GM21723 (cell line): ENCODE results near the gene CPOX.
"Not testable (repeated sequence)": the region's sequence is repeated elsewhere in the genome, so short reads cannot be mapped to it uniquely, and the experiment has no call there.

Source experiments
- ATAC-seq: cut with Tn5 transposase; IDR thresholded peaks from one replicate; pipeline ENCODE4 v1.9.1; 2021; ENCODE audit warnings: mild to moderate bottlenecking, moderate library complexity; ENCODE audit not compliant: unreplicated experiment

CPOX gene

DNA sequence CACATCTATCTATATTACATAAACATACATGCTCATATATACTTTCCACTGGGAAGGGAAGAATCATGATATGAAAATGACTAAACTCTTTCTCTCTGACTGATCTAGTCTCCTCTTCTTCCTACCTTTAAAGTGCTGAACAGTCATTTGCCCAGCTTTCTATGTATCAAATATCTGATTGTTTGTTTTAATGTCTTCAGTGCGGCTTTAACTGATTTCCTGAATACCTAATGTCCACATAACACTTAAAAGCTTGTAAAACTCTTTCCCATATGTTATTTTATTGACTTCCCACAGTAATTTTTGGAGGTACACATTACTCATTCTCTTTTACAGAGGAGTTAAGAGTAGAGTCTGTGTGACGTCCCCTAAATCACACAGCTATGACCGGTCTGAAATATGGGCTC lies 28.2 kb downstream of the CPOX start:
- no peak for ATAC-seq

DNA sequence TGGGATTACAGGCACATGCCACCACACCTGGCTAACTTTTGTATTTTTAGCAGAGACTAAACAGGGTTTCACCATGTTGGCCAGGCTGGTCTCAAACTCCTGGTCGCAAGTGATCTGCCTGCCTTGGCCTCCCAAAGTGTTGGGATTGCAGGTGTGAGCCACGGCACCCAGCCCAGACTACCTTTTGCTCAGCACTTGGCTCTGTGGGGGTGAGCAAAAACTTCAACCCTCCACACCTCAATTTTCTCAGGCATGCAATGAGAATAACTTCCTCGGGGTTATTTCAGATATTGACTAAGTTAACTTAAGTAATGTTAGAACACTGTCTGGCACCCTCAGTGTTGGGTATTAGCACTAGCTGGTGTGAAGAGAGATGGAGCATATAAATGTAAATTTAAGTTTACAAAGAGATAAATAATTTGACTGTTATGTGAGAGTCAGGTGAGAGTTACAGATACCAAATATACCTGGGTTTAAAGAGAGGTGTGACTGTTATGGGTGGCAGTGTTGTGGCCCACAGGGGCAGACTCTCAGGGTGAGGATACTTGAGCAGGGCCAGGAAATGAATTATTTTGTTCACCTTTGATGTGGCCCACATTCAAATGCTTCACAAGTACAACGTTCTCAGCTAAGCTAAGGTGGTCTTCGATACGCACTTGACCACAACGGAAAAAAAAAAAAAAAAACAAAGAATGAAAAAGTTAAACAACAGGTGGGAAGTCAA lies 29.0 kb downstream of the CPOX start:
- peak; percentile 13 for ATAC-seq

GRCh38 chr3:98563661-98564281 lies 29.6 kb downstream of the CPOX start:
- peak; percentile 62 for ATAC-seq

- ATAC-seq = no peak
These were observed 31.5 kb downstream of the CPOX start for GRCh38 chr3:98561727-98562521.

- no peak for ATAC-seq
These were observed 32.5 kb downstream of the CPOX start for GRCh38 chr3:98560911-98561310.

GRCh38 chr3:98559769-98560168 lies 33.6 kb downstream of the CPOX start:
- not testable (repeated sequence) for ATAC-seq

GRCh38 chr3:98558100-98558827 lies 35.1 kb downstream of the CPOX start:
- ATAC-seq = no peak

DNA sequence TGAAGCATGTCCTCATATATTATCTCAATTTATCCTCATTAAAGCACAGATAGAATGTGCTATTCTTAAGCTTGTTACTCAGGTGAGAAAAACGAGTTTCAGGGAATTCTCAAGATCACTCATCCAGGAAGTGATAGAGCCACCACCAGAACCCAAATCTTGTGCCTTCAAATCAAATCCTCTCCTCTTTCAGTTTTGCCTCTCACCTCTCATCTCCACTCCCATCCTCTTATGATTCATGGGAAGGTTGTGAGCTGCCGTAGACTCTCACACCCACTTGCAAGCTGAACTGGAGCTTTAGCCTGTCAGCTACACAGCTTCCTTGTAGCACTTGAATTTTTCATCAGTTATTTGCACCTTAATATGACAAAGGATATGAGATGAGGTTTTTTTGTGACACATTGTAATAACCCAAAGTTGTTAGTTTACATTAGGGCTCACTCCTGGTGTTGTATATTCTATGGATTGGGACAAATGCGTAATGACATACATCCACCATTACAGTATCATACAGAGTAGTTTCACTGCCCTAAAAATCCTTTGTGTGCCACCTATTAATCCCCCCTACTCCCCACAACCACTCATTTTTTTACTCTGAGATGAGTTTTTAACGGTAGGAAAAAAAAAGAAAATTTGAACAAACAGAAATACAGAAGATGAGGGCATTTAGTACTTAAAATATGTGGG lies 35.9 kb downstream of the CPOX start:
- ATAC-seq = peak; percentile 19

DNA sequence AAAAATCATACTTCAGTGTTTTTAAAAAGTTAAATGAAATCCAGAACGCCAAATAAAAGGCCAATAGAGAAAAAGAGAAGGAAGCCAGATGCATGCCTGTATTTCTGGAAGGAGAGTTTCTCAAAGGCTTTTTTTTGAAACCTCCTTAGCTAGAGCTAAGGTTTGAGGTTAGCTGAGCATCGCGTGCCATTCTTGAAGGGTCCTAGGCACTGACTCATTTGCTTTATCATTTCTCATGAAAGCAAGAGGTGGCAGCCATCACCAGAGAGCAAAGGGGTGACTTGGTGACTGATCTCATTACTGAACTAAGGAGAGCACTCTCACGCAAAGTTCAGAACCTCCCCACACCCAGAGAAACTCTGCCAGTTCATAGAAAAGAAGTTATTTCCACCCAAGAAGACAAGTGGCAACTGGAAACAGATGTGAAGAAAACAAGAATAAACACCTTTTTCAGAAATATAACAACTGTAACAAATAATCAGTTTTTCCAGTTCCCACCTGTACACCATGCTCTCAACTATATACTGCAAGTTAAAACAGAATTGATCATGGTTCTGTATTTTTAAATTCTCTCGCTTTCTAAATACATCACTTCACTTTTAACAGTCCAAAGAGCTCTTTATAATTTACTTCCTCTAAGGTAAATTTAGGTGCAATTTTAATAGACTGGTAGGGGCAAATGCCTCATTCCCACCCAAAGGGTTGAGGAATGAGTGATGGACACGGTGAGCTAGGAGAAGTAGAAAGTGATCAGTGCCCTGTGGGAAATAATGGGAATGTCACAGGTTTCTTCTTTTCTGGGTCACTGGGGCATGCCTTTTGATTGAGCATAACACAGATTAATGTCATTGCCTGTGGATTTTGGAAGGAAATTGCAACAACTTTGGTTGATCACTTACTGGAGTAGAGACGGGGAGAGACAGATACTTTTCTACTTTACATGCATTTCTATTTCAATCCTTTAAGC lies 37.0 kb downstream of the CPOX start:
- peak; percentile 76 for ATAC-seq

DNA sequence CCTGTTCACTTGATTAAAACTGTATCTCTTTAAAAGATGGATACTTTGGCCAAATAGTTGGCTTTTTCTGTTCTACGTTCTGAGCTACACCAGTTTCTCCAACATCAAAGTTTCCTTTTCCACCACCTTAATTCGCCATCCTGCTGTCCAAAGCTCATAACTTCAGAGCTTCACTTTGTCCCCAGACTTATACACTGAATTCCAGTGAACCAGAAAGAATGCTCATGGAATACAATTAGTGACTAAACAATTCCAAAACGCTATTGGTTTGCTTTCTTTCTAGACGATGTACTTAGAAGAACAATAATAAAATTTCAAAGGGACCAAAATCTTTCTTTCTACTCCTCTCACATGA lies 38.4 kb downstream of the CPOX start:
- ATAC-seq = no peak

DNA sequence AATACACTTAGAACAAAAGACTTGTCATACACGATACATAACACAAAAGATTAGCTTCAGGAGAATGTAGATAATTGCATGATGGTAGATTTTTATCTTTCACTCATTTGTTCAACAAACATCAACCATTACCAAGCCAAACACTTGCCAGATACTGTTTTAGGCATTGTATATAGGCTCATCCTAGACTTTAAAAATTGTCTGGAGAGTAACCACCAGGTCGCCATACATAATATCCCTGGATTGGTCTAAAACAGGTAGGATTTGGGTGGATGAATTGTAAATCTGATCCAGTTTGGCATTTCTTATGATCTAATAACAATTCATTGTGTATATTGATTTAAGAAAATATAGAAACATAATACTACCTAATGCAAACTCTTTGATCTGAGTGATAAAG lies 38.8 kb downstream of the CPOX start:
- ATAC-seq = no peak

DNA sequence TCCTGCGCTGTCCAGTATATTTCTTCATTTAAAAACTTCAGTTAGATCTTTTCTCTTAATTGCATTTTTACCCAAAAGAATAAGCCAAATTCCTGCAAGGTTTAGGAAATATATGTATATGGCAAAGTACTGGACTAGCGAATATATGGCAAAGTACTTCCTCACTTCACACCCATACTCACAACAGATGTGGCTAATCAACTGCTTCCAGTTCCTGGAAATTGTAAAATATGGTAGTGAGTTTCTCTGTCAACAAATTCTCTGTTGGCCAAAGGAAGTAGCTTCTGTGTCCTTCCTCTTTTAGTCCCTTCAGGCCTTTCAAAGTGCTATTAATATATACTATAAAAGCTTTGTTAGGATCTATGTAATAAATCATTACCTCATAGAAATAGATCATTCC lies 39.7 kb downstream of the CPOX start:
- no peak for ATAC-seq

- no peak for ATAC-seq
These were observed 40.3 kb downstream of the CPOX start for GRCh38 chr3:98553021-98553563.

GRCh38 chr3:98552232-98553020 lies 41.0 kb downstream of the CPOX start:
- no peak for ATAC-seq

- ATAC-seq = no peak
These were observed 41.7 kb downstream of the CPOX start for GRCh38 chr3:98551754-98552153.

DNA sequence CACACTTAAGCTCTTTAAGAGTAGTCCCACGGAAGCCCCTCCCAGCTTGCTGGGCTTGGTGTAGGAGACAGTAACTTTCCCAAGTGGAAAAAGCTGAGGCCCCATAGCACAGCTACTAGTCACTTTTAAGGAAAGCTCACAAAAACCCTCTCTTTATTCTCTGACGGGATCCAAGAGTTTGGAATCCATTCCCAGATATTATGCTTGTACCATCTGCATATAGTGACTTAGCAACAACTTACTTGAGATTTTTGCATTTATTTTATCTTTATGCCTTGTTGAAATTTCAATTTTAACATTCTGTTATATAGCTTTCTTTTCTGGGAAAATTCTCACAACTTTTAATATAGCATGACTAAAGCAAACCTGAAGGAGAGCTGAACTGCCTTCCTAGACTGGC lies 42.2 kb downstream of the CPOX start:
- no peak for ATAC-seq

DNA sequence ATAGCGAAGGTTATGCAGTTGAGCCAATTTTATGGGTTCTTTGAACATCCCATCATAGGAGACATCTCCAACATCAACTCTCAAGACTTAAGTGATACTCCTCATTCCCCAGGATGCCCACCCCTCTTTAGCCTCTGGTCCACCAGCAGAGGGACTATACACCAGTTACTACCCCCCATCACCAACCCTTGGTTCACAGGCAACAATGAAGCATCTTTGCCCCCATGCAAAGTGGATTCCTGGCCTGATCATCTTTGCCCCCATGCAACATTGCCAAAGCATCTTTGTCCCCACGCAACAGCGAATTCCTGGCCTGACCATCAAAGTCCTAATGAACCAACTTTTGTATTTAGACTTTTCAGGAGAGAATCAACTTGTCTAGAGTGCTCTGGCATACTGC lies 42.6 kb downstream of the CPOX start:
- ATAC-seq = no peak

DNA sequence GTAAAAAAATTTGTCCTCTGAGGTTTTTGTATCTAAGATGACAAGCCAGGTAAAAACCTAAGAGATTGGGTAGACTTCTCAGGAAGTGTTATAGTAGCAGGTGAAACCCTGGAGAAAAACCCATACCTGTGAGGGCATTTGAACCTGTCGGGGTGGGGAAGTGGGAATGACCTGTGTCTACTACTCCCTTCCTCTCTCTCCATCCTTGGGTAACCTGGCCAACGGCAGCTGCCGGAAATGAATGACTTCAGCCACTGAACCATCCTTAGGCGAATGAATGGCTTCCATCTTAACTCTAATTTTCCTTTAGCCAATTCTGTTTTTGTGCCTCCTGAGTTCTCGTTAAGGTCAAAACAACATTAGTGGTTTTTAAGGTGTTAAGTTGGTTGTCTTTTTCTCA lies 44.9 kb downstream of the CPOX start:
- ATAC-seq = no peak

DNA sequence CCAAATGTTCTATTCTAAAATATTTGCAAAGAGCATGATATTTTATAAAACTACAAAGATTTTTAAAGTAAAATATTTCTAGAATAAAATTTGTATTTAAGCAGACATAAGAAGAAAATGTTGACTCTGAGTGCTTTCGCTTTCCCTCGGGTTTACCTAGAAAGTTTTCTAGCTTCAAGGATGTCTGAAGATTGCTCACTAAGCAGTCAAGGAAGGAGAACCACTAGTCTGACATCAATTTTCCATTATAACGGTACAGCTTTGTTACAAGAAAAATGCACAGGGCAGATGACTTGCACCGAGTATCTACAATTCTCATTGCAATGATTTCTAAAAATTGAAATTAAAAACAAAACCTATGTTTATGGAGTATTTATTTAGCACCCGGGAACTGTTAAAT lies 47.5 kb downstream of the CPOX start:
- ATAC-seq = peak; percentile 58
